ENCODE data around the gene GALM. TPM values are rescaled to one million over a fixed set of nuclear protein-coding genes. Genes with fewer than 3 reads are reported as not detected.

Gene GALM
- total and polyA plus RNA-seq, 2 of the 13 experiments (the other 11 are each of a cell fraction or from before 2014, with no cell fraction given): 65.5 to 90.0 TPM

GRCh38 chr2:38633895-38634294 is 32.0 kb upstream of the GALM start (continued):
- TF ChIP-seq ZNF460 (CRISPR knock-in tag; IDR thresholded peaks at IDR 0.05; ENCODE audit: borderline replicate concordance) (no peak), EED (CRISPR knock-in tag; IDR thresholded peaks at IDR 0.05) (no peak)

- WGBS (ENCODE audit: low lambda C conversion rate): 3% methylated on average over 3 of the region's 3 CpGs
- POLR2A ChIA-PET: no interaction called here
- TF ChIP-seq ZNF329 (CRISPR knock-in tag; IDR thresholded peaks at IDR 0.05; ENCODE audit: low read depth): no peak
- TF ChIP-seq MBD4 (IDR thresholded peaks at IDR 0.05; ENCODE audit: borderline replicate concordance, low read length): no peak
- H3K4me2 ChIP-seq (ENCODE audit: low read depth, low read length): no peak overlapping the region
- no peaks in the 10 kb centered on the region for H3K27me3 ChIP-seq (ENCODE audit: control insufficient read depth in 1 of 2, insufficient read depth in 2 of 2, low read length in 2 of 2)
- no peak for ATAC-seq
- no peaks in the 10 kb centered on the region for H3K36me3 ChIP-seq (replicated peaks in 1 of 2; ENCODE audit: control insufficient read depth in 1 of 2, insufficient read depth in 2 of 2, low read length in 2 of 2)
- H3K9ac ChIP-seq (ENCODE audit: insufficient read depth, low read depth, low read length): no peak overlapping the region
- H3K9me3 ChIP-seq (ENCODE audit: low read length): 0 out of 2 replicates have a peak, but pooled peaks cover 3% of the 10 kb centered on the region
- in situ Hi-C loops (cut with HindIII; ENCODE audit: extremely low pct_ligation_motif_present, low pct_unique_long_range_greater_than_20kb) (no loop called here), intact Hi-C loops (cut with micrococcal nuclease; ENCODE audit: unreplicated experiment) (no loop called here)
- peaks cover 12% of the 10 kb centered on the region for H3K4me1 ChIP-seq (ENCODE audit: insufficient read depth, low read length)
- no peak overlapping the region for H3K4me3 ChIP-seq (replicated peaks in 1 of 3; ENCODE audit: insufficient read depth in 1 of 3, low read depth in 2 of 3, low read length in 3 of 3)
- no peak for FAIRE-seq
- H4K20me1 ChIP-seq (ENCODE audit: insufficient read depth, low read length): no peaks in the 10 kb centered on the region
- no peak overlapping the region for H3K27ac ChIP-seq (ENCODE audit: extremely low read length, insufficient read depth, low read length)
- no peak for DNase-seq (ENCODE audit: low spot score)
- no TSS peak for BruUV-seq (replicated peaks)
- H3K79me2 ChIP-seq (ENCODE audit: insufficient read depth, low read length): no peaks in the 10 kb centered on the region
- CTCF ChIA-PET (ENCODE audit: low intra/inter-chr PET ratio, low total read pairs): no interaction called here
- H2AFZ ChIP-seq (ENCODE audit: low read length): no peak overlapping the region
Measured at GRCh38 chr2:38634684-38635083, 31.2 kb upstream of the GALM start.

GRCh38 chr2:38635139-38635538 is 30.8 kb upstream of the GALM start:
- BruUV-seq (replicated peaks): no TSS peak
- intact Hi-C loops (cut with micrococcal nuclease; ENCODE audit: unreplicated experiment) (no loop called here), in situ Hi-C loops (cut with HindIII; ENCODE audit: extremely low pct_ligation_motif_present, low pct_unique_long_range_greater_than_20kb) (no loop called here)
- WGBS (ENCODE audit: low lambda C conversion rate): 47% methylated on average over 4 of the region's 4 CpGs
- no peak for TF ChIP-seq ZNF205 (CRISPR knock-in tag; IDR thresholded peaks at IDR 0.05)
- no peak for TF ChIP-seq HMGA1 (CRISPR knock-in tag; conservative IDR thresholded peaks at IDR 0.05)
- no peak for TF ChIP-seq ZNF619 (CRISPR knock-in tag; IDR thresholded peaks at IDR 0.05)
- no peak for TF ChIP-seq SP2 (CRISPR knock-in tag; IDR thresholded peaks at IDR 0.05)
- TF ChIP-seq CREM (IDR thresholded peaks at IDR 0.05): no peak
- TF ChIP-seq CREM (CRISPR knock-in tag; IDR thresholded peaks at IDR 0.05): no peak
- no peak for TF ChIP-seq SIX4 (CRISPR knock-in tag; IDR thresholded peaks at IDR 0.05)
- TF ChIP-seq ZNF513 (CRISPR knock-in tag; conservative IDR thresholded peaks at IDR 0.05): no peak
- no peak for TF ChIP-seq JDP2 (CRISPR knock-in tag; IDR thresholded peaks at IDR 0.05; ENCODE audit: borderline replicate concordance)
- no peak for TF ChIP-seq CENPT (CRISPR knock-in tag; IDR thresholded peaks at IDR 0.05; ENCODE audit: low read depth)
- no peaks in the 10 kb centered on the region for H3K27me3 ChIP-seq (ENCODE audit: control insufficient read depth in 1 of 2, insufficient read depth in 2 of 2, low read length in 2 of 2)
- H3K4me2 ChIP-seq (ENCODE audit: low read depth, low read length): no peak overlapping the region
- FAIRE-seq: no peak
- no peak for ATAC-seq
- CTCF ChIA-PET (ENCODE audit: low intra/inter-chr PET ratio, low total read pairs): no interaction called here
- no peak for DNase-seq (ENCODE audit: low spot score)
- H2AFZ ChIP-seq (ENCODE audit: low read length): no peak overlapping the region
- no peaks in the 10 kb centered on the region for H3K36me3 ChIP-seq (replicated peaks in 1 of 2; ENCODE audit: control insufficient read depth in 1 of 2, insufficient read depth in 2 of 2, low read length in 2 of 2)
- H3K9me3 ChIP-seq (ENCODE audit: low read length): no peaks in the 10 kb centered on the region
- peaks cover 12% of the 10 kb centered on the region for H3K4me1 ChIP-seq (ENCODE audit: insufficient read depth, low read length)
- H3K9ac ChIP-seq (ENCODE audit: insufficient read depth, low read depth, low read length): no peak overlapping the region
- no peak overlapping the region for H3K4me3 ChIP-seq (replicated peaks in 1 of 3; ENCODE audit: insufficient read depth in 1 of 3, low read depth in 2 of 3, low read length in 3 of 3)
- no peaks in the 10 kb centered on the region for H3K79me2 ChIP-seq (ENCODE audit: insufficient read depth, low read length)
- H4K20me1 ChIP-seq (ENCODE audit: insufficient read depth, low read length): no peaks in the 10 kb centered on the region
- H3K27ac ChIP-seq (ENCODE audit: extremely low read length, insufficient read depth, low read length): no peak overlapping the region
- POLR2A ChIA-PET: no interaction called here

Measured in HepG2 (cell line).